ENCODE data around the gene BBS12. TPM values are rescaled to one million over a fixed set of nuclear protein-coding genes. Genes with fewer than 3 reads are reported as not detected.

The BBS12 gene
- total RNA-seq, 1 experiment from 2014 or later = 1.5 TPM

DNA sequence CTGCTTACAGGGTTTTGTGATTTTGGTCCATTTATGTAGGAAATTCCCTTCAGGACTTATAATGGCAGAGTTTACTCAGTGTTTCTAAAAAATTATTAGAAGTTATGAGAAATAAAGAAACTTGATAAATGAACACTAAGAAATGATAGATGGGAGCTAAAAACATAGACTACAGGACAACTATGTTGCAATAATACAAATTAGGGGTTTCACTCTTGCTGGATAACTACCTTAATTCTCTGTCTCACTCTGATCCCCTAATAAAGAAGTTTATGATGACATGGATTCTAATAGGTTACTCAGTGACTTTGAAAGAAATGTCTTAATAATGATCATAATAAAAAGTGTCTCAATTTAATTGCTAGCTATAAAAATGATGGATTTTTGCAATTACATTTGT lies 23.3 kb upstream of the BBS12 start:
- no peaks in the 10 kb centered on the region; the same call in 1 of the 2 replicates for H3K4me1 ChIP-seq (ENCODE audit: control insufficient read depth, insufficient read depth, low read length)
- intact Hi-C loops (cut with micrococcal nuclease; ENCODE audit: unreplicated experiment) (no loop called here), in situ Hi-C loops (cut with HindIII; ENCODE audit: low pct_unique_long_range_greater_than_20kb, low sequenced_read_pairs) (no loop called here)
- TF ChIP-seq POLR2AphosphoS5 (IDR thresholded peaks at IDR 0.05; ENCODE audit: low read depth, low read length) (no peak), SIN3A (IDR thresholded peaks at IDR 0.05; ENCODE audit: borderline replicate concordance, insufficient read depth, low read depth, low read length) (no peak), TCF7L2 (IDR thresholded peaks at IDR 0.05; ENCODE audit: low read depth, low read length) (no peak)
- TF ChIP-seq, protein P1, sequence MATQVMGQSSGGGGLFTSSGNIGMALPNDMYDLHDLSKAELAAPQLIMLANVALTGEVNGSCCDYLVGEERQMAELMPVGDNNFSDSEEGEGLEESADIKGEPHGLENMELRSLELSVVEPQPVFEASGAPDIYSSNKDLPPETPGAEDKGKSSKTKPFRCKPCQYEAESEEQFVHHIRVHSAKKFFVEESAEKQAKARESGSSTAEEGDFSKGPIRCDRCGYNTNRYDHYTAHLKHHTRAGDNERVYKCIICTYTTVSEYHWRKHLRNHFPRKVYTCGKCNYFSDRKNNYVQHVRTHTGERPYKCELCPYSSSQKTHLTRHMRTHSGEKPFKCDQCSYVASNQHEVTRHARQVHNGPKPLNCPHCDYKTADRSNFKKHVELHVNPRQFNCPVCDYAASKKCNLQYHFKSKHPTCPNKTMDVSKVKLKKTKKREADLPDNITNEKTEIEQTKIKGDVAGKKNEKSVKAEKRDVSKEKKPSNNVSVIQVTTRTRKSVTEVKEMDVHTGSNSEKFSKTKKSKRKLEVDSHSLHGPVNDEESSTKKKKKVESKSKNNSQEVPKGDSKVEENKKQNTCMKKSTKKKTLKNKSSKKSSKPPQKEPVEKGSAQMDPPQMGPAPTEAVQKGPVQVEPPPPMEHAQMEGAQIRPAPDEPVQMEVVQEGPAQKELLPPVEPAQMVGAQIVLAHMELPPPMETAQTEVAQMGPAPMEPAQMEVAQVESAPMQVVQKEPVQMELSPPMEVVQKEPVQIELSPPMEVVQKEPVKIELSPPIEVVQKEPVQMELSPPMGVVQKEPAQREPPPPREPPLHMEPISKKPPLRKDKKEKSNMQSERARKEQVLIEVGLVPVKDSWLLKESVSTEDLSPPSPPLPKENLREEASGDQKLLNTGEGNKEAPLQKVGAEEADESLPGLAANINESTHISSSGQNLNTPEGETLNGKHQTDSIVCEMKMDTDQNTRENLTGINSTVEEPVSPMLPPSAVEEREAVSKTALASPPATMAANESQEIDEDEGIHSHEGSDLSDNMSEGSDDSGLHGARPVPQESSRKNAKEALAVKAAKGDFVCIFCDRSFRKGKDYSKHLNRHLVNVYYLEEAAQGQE (IDR thresholded peaks at IDR 0.05; ENCODE audit: insufficient read depth in 1 of 2, low read depth in 2 of 2, low read length in 1 of 2) = no peak
- TF ChIP-seq, protein P2, sequence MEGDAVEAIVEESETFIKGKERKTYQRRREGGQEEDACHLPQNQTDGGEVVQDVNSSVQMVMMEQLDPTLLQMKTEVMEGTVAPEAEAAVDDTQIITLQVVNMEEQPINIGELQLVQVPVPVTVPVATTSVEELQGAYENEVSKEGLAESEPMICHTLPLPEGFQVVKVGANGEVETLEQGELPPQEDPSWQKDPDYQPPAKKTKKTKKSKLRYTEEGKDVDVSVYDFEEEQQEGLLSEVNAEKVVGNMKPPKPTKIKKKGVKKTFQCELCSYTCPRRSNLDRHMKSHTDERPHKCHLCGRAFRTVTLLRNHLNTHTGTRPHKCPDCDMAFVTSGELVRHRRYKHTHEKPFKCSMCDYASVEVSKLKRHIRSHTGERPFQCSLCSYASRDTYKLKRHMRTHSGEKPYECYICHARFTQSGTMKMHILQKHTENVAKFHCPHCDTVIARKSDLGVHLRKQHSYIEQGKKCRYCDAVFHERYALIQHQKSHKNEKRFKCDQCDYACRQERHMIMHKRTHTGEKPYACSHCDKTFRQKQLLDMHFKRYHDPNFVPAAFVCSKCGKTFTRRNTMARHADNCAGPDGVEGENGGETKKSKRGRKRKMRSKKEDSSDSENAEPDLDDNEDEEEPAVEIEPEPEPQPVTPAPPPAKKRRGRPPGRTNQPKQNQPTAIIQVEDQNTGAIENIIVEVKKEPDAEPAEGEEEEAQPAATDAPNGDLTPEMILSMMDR (IDR thresholded peaks at IDR 0.05) = no peak
- no peak for DNase-seq (ENCODE audit: low read depth, low spot score)
- ChIA-PET CTCF (no interaction called here), POLR2A (no interaction called here)
- H3K9me3 ChIP-seq (ENCODE audit: control insufficient read depth, insufficient read depth, low read depth, low read length) = no peaks in the 10 kb centered on the region
- ATAC-seq = no peak
- H3K27ac ChIP-seq (ENCODE audit: low read length) = no peak overlapping the region
- H3K27me3 ChIP-seq (ENCODE audit: control insufficient read depth, insufficient read depth, low read length) = no peaks in the 10 kb centered on the region
- no peaks in the 10 kb centered on the region for H3K36me3 ChIP-seq (ENCODE audit: control insufficient read depth, insufficient read depth, low read length)
- BruUV-seq (replicated peaks) = no TSS peak
- H3K4me3 ChIP-seq (ENCODE audit: low read depth in 2 of 2, low read length in 2 of 2) = no peak overlapping the region

DNA sequence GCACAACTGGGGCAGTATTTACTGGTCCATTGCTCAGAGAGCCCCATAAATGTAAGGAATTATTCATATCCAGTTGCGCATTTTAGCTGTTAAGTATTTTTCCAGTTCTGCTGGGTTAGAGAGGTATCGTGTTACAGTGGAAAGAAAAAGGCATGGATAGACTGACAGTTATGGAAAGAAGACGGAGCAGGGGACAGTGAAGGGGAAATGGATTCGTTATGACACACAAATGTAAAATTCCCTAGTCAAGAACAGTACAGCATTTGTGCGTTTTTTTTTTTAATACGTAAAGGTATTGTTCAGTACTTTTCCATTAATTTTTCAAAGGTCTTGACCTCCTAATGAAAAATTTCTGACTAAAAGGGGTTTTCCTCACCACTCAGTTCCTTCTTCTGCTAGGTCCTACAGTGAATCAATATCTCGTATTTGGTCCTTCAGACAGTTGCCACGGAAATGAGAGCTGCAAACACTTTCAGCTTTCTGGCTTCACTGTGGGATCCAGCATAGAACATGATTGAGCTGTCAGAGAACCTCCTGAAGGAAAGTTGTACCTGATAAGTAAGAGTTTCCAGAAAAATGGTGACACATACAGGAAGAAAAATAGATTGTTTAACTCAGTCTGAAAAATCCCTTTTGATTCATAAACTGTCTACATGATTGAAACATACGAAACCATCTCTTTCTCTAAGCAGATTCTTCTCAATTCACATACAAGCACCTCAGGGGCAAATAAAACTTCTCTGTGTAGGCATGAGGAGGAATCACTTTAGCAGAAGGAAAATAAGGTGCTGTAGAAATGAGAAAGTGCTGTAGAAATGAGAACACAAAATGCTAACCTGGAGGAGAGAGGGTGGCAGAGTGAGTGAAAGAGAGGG lies 21.8 kb upstream of the BBS12 start:
- no TSS peak for BruUV-seq (replicated peaks)
- no peak for DNase-seq (ENCODE audit: low read depth, low spot score)
- ATAC-seq = peak; percentile 56
- CTCF ChIA-PET = no interaction called here
- H3K27me3 ChIP-seq (ENCODE audit: control insufficient read depth, insufficient read depth, low read length) = no peaks in the 10 kb centered on the region
- TF ChIP-seq TCF7L2 (IDR thresholded peaks at IDR 0.05; ENCODE audit: low read depth, low read length) (no peak), POLR2AphosphoS5 (IDR thresholded peaks at IDR 0.05; ENCODE audit: low read depth, low read length) (no peak), SIN3A (IDR thresholded peaks at IDR 0.05; ENCODE audit: borderline replicate concordance, insufficient read depth, low read depth, low read length) (no peak)
- TF ChIP-seq, protein P2 (IDR thresholded peaks at IDR 0.05) = no peak
- TF ChIP-seq, protein P1 (IDR thresholded peaks at IDR 0.05; ENCODE audit: insufficient read depth in 1 of 2, low read depth in 2 of 2, low read length in 1 of 2) = no peak
- no peaks in the 10 kb centered on the region for H3K36me3 ChIP-seq (ENCODE audit: control insufficient read depth, insufficient read depth, low read length)
- in situ Hi-C loops (cut with HindIII; ENCODE audit: low pct_unique_long_range_greater_than_20kb, low sequenced_read_pairs) = no loop called here
- no peak overlapping the region for H3K4me3 ChIP-seq (ENCODE audit: low read depth in 2 of 2, low read length in 2 of 2)
- POLR2A ChIA-PET = interaction anchor here (0.6 kb wide), 1 partner anchor 747 kb away, joined by 6 read pairs; no protein-coding TSS in a partner anchor
- H3K9me3 ChIP-seq (ENCODE audit: control insufficient read depth, insufficient read depth, low read depth, low read length) = no peaks in the 10 kb centered on the region
- intact Hi-C loops (cut with micrococcal nuclease; ENCODE audit: unreplicated experiment) = loop anchor here (10.0 kb wide), 1 partner anchor 406 kb away; no protein-coding TSS in a partner anchor
- H3K27ac ChIP-seq (ENCODE audit: low read length) = no peak overlapping the region
- no peaks in the 10 kb centered on the region; the same call in 1 of the 2 replicates for H3K4me1 ChIP-seq (ENCODE audit: control insufficient read depth, insufficient read depth, low read length)

Data from Panc1 (cell line).